Urinary bladder (tissue), 4 donors: ENCODE results near the gene ROR1. TPM values are rescaled to one million over a fixed set of nuclear protein-coding genes. Genes with fewer than 3 reads are reported as not detected.

Source experiments
- DNase-seq: peaks from one replicate; pipeline ENCODE4 v3.0.0-alpha.2; 2015; ENCODE audit errors: extremely low spot score
- H3K27ac ChIP-seq: one replicate; pipeline ENCODE4 v1.5.1; 2013; ENCODE audit warnings: low read depth, mild to moderate bottlenecking, moderate library complexity
- H3K36me3 ChIP-seq: one replicate; pipeline ENCODE4 v1.6.1; 2013; ENCODE audit warnings: mild to moderate bottlenecking, moderate library complexity; ENCODE audit not compliant: insufficient read depth
- H3K4me1 ChIP-seq: one replicate; pipeline ENCODE4 v1.6.1; 2013; ENCODE audit warnings: mild to moderate bottlenecking, moderate library complexity; ENCODE audit not compliant: insufficient read depth
- H3K4me3 ChIP-seq: one replicate; pipeline ENCODE4 v1.5.1; 2013; ENCODE audit warnings: low read depth, low read length
- WGBS: extraction: QIAGEN DNeasy Blood & Tissue Kit; methylation state at CpG from one replicate; pipeline ENCODE4 v1.1.7; 2013; 5-methylcytosine and 5-hydroxymethylcytosine counted together
- polyA plus RNA-seq: library from polyadenylated mRNA; stranded (reverse); fragments of 200-250 nt; gene quantifications from one replicate; pipeline ENCODE4 v1.2.3, GENCODE V29; 2013
- total RNA-seq: library from RNA; depleted of rRNA; stranded (reverse); fragments of >200 nt; gene quantifications from one replicate; pipeline ENCODE4 v1.2.3, GENCODE V29; 2014
- donor health status: healthy with polysubstance abuse.
- donor health status: healthy.

ROR1 gene
- total and polyA plus RNA-seq, 2 donors = 5.9 to 33.2 TPM

DNA sequence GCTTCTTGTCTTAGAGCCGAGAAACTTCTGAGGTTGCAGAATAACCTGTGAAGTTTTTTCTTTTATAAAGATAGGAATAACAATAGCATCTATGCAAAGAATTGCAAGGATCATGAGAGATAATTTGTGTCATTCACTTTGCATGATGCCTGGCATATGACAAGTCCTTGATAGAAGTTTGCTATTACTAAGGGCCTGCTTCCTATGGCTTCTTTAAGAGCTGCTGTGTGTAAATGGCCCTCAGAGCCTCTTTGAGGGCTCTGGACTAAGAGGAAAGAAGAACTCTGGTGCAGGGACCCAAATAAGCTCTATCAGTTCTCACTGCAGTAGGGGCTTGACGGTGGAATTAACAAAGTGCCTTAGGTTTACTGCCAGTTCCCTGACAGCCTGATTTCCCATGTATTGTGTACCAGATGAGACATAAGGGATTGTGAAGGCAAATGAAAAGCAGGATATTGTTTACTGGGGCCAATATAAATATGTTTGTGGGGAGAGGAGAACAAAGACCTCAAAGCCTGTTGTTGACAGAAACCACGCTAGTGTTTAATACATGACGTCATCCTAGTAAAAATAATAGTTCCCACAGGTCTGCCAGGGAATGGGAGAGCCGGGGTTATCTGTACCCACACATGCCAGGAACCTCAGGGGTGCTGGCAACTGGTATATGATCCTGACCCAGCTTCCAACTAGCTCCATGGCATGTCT is 298.4 kb downstream of the ROR1 start:
- DNase-seq = no peak
- H3K4me1 ChIP-seq = no peaks in the 10 kb centered on the region
- H3K4me3 ChIP-seq = no peak overlapping the region
- WGBS = 37% methylated on average over 5 of the region's 5 CpGs
- no peak overlapping the region for H3K27ac ChIP-seq
- H3K36me3 ChIP-seq = no peaks in the 10 kb centered on the region

GRCh38 chr1:64073705-64074104 is 299.9 kb downstream of the ROR1 start:
- H3K4me1 ChIP-seq = no peaks in the 10 kb centered on the region
- WGBS = 56% methylated on average over 2 of the region's 2 CpGs
- DNase-seq = no peak
- no peak overlapping the region for H3K4me3 ChIP-seq
- no peaks in the 10 kb centered on the region for H3K36me3 ChIP-seq
- H3K27ac ChIP-seq = no peak overlapping the region

DNA sequence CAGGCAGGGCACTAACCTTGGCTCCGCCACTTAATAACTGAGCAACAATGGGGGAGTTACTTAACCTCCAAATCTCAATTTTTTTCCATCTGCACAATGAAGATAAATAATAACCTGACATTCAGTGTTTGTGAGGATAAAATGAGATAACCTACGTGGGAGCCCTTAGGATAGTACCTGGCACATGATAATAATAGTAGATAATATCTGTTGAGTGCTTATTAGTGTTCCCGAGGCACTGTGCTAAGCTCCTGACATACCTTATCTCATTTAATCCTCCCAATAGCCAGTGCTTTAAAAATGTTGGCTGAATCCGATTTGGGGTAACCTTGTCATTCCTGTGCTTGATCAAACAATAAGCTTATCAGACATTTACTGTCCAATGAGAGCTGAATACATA is 300.9 kb downstream of the ROR1 start:
- 81% methylated on average over 4 of the region's 4 CpGs for WGBS
- Histone ChIP-seq H3K4me1 (no peaks in the 10 kb centered on the region), H3K4me3 (no peak overlapping the region), H3K36me3 (no peaks in the 10 kb centered on the region), H3K27ac (no peak overlapping the region)
- no peak for DNase-seq

DNA sequence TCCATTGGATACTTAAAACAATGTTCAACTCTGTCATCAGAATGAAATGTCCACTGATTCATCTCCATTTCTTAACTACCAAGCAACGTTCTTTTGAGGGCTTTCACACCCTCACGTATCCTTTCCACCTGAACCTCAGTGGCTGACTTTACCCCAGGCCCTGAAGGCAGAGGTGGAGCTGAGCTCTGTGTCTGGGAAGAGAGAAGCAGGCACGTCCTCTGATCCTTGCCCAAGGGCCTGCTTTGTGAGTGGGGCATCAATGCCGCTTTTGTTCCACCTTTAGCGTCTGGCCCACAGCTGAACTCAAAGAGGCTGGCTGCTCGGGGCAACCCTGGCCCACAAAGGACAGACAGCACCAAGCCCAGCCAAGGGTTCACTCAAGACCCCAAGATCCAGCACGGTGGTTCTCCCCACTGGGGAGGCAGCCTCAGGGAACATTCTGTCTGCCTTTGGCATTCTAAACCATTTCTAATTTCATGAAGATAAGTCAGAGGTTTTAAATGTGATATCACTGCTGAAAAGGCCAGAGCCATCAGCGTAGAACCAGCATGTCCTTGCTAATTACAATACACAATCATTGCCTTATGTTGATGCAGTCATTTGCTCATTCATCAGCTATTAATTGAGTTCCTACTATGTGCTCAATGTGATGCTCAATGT is 303.6 kb downstream of the ROR1 start:
- H3K27ac ChIP-seq = no peak overlapping the region
- H3K4me1 ChIP-seq = no peaks in the 10 kb centered on the region
- DNase-seq = no peak
- no peak overlapping the region for H3K4me3 ChIP-seq
- no peaks in the 10 kb centered on the region for H3K36me3 ChIP-seq
- 77% methylated on average over 8 of the region's 8 CpGs for WGBS

GRCh38 chr1:64080941-64081562 is 307.2 kb downstream of the ROR1 start:
- H3K27ac ChIP-seq = no peak overlapping the region
- no peaks in the 10 kb centered on the region for H3K4me1 ChIP-seq
- H3K4me3 ChIP-seq = no peak overlapping the region
- no peak for DNase-seq
- H3K36me3 ChIP-seq = no peaks in the 10 kb centered on the region
- WGBS = 97% methylated on average over 3 of the region's 3 CpGs

DNA sequence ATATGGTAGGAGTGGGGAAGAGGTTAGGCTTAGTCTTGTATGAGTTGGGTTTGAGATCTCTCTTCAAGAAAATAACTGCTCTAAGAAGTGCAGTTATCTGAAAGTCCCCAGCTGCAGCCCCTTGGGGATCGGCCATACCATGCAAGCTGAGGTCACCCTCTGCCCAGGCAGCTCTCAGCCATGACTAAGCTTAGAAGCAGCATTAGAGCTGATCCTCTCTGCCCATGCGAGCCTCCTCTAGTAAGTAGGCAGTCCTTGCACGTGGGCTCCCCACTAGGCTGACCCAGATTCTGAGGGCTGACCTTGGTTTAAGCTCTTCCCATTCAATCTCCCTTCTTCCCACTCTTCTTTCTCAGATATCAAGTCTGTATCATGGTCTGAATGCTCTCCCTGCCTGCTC is 308.6 kb downstream of the ROR1 start:
- Histone ChIP-seq H3K4me1 (no peaks in the 10 kb centered on the region), H3K4me3 (no peak overlapping the region), H3K27ac (no peak overlapping the region), H3K36me3 (no peaks in the 10 kb centered on the region)
- DNase-seq = no peak
- WGBS = 92% methylated on average over 3 of the region's 3 CpGs

DNA sequence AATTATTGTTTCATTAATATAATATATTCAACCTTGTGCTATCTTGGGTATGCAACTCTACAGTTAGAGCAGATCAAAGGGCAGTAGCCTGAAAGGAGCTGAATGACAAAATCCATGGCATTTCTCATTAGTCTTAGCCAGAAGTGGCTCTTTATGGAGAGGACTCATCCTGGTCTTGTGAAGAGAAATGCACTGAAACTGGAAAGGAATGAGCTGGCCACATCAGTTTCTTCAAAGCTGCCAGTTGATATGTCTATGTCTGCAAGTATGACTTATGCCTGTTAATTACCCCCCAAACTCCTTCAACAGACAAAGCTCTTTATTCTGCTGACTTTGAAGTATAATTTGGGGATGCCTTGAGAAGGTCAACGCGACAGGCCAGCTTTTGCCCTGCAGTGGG is 310.6 kb downstream of the ROR1 start:
- H3K4me1 ChIP-seq = no peaks in the 10 kb centered on the region
- H3K4me3 ChIP-seq = no peak overlapping the region
- 91% methylated on average over 2 of the region's 2 CpGs for WGBS
- no peak for DNase-seq
- no peak overlapping the region for H3K27ac ChIP-seq
- no peaks in the 10 kb centered on the region for H3K36me3 ChIP-seq

DNA sequence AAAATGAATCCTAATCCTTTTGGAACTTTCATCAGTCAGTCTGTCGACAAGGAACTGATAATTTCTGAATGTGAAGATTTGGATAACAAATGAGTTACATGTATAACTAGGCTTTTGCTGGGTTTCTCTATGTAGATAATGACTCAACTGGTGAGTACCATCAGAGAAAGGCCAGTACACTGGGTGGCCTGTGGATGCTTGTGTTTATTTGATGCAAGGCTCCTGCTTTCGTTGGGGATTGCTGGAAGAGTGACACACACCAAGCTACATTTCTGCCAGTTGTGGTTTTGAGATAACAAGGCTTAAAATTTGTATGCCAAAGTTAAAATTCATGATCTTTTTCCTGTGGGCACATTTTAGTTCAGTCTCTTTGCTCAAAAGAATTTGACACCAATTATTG is 314.0 kb downstream of the ROR1 start:
- no peak for DNase-seq
- no peaks in the 10 kb centered on the region for H3K36me3 ChIP-seq
- 21% methylated on average over 2 of the region's 2 CpGs for WGBS
- H3K4me1 ChIP-seq = no peaks in the 10 kb centered on the region
- no peak overlapping the region for H3K4me3 ChIP-seq
- no peak overlapping the region for H3K27ac ChIP-seq

DNA sequence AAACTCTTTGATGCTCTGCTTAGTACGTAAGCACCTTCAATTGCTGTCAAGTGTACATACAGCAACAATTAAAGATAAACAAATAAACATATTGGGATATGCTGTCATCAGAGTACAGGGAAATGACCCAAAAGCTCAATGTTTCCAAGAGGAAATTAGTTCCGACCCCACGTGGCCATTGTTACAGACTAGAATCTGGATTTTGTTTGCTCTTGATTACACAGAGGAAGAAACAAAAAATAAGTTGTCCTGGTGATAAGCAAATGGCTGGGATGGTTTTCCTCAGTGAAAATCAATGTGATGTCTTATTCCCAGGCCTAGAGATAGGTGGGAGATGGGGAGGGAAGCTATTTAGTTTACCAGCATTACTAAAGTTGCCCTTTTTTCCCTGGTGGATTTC is 316.6 kb downstream of the ROR1 start:
- Histone ChIP-seq H3K27ac (no peak overlapping the region), H3K36me3 (no peaks in the 10 kb centered on the region), H3K4me1 (no peaks in the 10 kb centered on the region), H3K4me3 (no peak overlapping the region)
- WGBS = 86% methylated on average over 3 of the region's 3 CpGs
- DNase-seq = no peak

DNA sequence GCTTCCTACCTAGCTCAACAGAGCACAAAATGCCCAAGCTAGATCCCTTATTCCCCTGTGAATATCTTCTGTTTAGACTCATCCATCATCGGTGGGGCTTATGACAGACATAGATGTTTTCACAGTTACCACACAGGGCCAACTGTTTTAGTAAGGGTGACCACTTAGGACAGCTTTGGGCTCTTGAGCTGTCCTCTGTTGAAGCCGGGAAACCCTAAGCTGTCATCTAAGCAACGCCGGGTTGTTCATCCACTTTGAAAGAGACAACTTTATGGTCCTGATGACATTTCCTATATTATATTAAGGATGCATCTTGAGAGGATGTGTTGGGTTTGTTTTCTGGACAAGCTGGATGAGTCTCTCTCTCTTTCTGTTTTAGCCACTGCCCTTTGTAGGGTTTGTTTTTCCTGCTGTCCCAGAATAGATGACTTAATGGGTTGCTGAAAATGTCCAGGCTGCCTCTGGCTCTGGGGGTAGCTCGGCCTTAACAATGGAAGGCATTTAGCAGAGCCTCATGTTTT is 319.1 kb downstream of the ROR1 start:
- no peak overlapping the region for H3K27ac ChIP-seq

DNA sequence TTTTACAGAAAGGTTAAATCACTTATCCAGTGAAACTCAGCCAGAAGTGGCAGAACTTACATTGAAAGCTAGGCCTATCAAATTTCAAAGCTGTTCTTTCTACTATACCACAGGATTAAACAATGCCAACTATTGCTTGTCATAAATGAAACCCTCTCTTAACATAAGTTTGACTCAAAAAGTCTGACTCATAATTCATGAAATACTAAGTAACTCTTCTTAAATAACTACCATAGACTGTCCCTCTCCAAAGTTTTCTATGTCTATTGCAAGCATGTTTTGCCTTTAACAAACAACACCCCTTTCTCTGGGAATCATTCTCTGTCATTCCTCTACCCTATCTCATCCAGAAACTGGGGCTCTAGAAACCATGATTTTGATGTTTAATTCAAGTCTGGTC is 320.1 kb downstream of the ROR1 start:
- no peak for DNase-seq
- no peaks in the 10 kb centered on the region for H3K36me3 ChIP-seq
- H3K4me3 ChIP-seq = no peak overlapping the region
- no peak overlapping the region for H3K27ac ChIP-seq
- H3K4me1 ChIP-seq = no peaks in the 10 kb centered on the region

More for the DNA sequence above, 319.1 kb downstream of the ROR1 start:
- Histone ChIP-seq H3K36me3 (no peaks in the 10 kb centered on the region), H3K4me3 (no peak overlapping the region), H3K4me1 (no peaks in the 10 kb centered on the region)
- 41% methylated on average over 5 of the region's 5 CpGs for WGBS
- DNase-seq = no peak

GRCh38 chr1:64095832-64096231 is 322.0 kb downstream of the ROR1 start:
- DNase-seq = no peak
- H3K4me3 ChIP-seq = no peak overlapping the region
- no peaks in the 10 kb centered on the region for H3K36me3 ChIP-seq
- 30% methylated on average over 1 of the region's 1 CpG for WGBS
- H3K27ac ChIP-seq = no peak overlapping the region
- no peaks in the 10 kb centered on the region for H3K4me1 ChIP-seq

DNA sequence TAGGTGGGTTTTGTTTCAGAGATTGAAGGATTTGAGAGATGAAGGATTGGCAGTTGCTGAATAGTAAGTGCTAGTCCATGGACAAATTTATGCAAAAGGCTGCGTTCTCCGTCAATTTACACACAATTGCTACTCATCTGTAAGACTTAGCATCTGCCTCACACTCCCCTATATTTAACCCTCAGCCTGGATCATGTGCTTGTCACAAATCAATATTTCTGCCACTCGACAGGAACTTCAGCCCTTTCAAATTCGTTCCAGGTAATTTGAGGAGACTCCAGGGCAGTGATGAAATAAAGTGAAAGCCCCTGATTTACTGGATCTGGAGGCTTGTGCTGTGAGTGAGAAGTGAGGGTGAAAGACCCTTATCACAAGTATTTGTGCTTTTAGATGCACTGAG is 324.0 kb downstream of the ROR1 start:
- Histone ChIP-seq H3K4me3 (no peak overlapping the region), H3K36me3 (no peaks in the 10 kb centered on the region), H3K4me1 (no peaks in the 10 kb centered on the region), H3K27ac (no peak overlapping the region)
- WGBS = 89% methylated on average over 4 of the region's 4 CpGs
- DNase-seq = no peak

DNA sequence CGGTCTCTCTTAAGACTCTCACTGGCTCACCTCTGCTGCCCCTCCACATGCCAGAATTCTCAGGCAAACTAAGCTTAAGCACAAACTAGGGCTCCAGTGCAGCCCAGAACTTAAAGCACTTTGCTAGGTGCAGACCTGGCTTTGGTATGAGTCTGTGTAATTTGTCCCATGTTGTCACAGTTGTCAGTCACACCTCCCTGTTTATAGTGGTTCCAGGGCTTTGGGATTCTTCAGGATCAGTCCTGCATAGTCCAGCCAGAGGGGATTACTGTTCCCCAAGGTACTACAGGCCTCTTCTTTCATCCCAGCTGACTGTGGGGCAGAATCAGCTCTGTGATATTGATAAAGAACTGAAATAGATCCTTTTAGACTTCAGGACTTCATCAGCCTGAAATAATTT is 324.6 kb downstream of the ROR1 start:
- Histone ChIP-seq H3K36me3 (no peaks in the 10 kb centered on the region), H3K27ac (no peak overlapping the region), H3K4me3 (no peak overlapping the region), H3K4me1 (no peaks in the 10 kb centered on the region)
- 62% methylated on average over 1 of the region's 1 CpG for WGBS
- no peak for DNase-seq
